WTC11 (cell line): ENCODE results near the gene KIF4B.

Experiments used
- ATF6 ChIP-seq: sonication (generic); formaldehyde crosslinking; IDR thresholded peaks from 2 replicates; pipeline ENCODE4 v1.8.1; 2023; ENCODE audit warnings: mild to moderate bottlenecking, missing genetic modification reagents
- CREM ChIP-seq: sonication (generic); formaldehyde crosslinking; IDR thresholded peaks from 2 replicates; pipeline ENCODE4 v1.8.1; 2022; ENCODE audit warnings: mild to moderate bottlenecking, missing genetic modification reagents, moderate library complexity
- ELF4 ChIP-seq: sonication (generic); formaldehyde crosslinking; IDR thresholded peaks from 2 replicates; pipeline ENCODE4 v1.8.1; 2022; ENCODE audit warnings: low read depth, mild to moderate bottlenecking, moderate library complexity, missing genetic modification reagents
- MXD4 ChIP-seq: fragments of 250-450 bp; sonication (Bioruptor Pico); IDR thresholded peaks from 2 replicates; pipeline ENCODE4 v1.8.0; 2021; ENCODE audit warnings: mild to moderate bottlenecking, moderate library complexity, borderline replicate concordance
- NFATC4 ChIP-seq: fragments of 250-450 bp; sonication (Bioruptor Pico); IDR thresholded peaks from 2 replicates; pipeline ENCODE4 v1.9.0; 2021; ENCODE audit warnings: mild to moderate bottlenecking
- ZNF121 ChIP-seq: sonication (generic); formaldehyde crosslinking; IDR thresholded peaks from 2 replicates; pipeline ENCODE4 v1.8.0; 2023; ENCODE audit warnings: missing genetic modification reagents
- ZNF317 ChIP-seq: sonication (generic); formaldehyde crosslinking; IDR thresholded peaks from 2 replicates; pipeline ENCODE4 v1.8.1; 2023; ENCODE audit warnings: low read depth, mild to moderate bottlenecking, moderate library complexity, missing genetic modification reagents, borderline replicate concordance
- TF ChIP-seq, protein P1 (sequence below): fragments of 200-600 bp; IDR thresholded peaks from 2 replicates; pipeline ENCODE4 v1.8.0; 2022; ENCODE audit warnings: antibody characterized with exemption
- TF ChIP-seq, protein P2 (sequence below): sonication (generic); formaldehyde crosslinking; IDR thresholded peaks from 2 replicates; pipeline ENCODE4 v1.8.1; 2023; ENCODE audit warnings: mild to moderate bottlenecking, missing genetic modification reagents
- TF ChIP-seq, protein P3 (sequence below): sonication (generic); formaldehyde crosslinking; IDR thresholded peaks from 2 replicates; pipeline ENCODE4 v1.8.1; 2022; ENCODE audit warnings: low read depth, missing genetic modification reagents, borderline replicate concordance
- TF ChIP-seq, protein P4 (sequence below): fragments of 250-450 bp; sonication (Bioruptor Pico); IDR thresholded peaks from 2 replicates; pipeline ENCODE4 v1.9.0; 2021; ENCODE audit warnings: moderate library complexity, mild to moderate bottlenecking, inconsistent platforms, borderline replicate concordance

DNA sequence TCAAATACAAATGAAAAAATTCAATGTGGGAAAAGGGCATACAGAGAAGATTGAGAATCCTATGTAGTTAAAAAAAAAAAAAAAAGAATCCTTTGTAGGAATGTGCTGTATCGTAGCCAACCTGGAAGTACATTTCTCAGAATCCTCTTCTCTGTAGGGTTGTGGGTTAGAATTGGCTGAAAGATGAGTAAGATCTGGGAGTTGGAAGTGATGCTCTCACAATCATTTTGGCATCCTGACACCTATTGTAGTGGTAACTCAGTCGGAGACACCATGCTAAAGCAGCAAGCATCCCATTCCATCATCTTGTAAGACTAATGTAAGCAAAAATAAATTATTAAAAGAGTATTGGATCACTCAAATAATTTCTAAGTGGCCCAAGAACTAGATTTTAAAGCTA, 42.1 kb upstream of the KIF4B start:
- TF ChIP-seq NFATC4 (CRISPR knock-in tag) (no peak), ATF6 (CRISPR knock-in tag) (no peak), ELF4 (CRISPR knock-in tag) (no peak), ZNF121 (no peak), CREM (CRISPR knock-in tag) (no peak), MXD4 (no peak), ZNF317 (CRISPR knock-in tag) (no peak)
- TF ChIP-seq, protein P1, sequence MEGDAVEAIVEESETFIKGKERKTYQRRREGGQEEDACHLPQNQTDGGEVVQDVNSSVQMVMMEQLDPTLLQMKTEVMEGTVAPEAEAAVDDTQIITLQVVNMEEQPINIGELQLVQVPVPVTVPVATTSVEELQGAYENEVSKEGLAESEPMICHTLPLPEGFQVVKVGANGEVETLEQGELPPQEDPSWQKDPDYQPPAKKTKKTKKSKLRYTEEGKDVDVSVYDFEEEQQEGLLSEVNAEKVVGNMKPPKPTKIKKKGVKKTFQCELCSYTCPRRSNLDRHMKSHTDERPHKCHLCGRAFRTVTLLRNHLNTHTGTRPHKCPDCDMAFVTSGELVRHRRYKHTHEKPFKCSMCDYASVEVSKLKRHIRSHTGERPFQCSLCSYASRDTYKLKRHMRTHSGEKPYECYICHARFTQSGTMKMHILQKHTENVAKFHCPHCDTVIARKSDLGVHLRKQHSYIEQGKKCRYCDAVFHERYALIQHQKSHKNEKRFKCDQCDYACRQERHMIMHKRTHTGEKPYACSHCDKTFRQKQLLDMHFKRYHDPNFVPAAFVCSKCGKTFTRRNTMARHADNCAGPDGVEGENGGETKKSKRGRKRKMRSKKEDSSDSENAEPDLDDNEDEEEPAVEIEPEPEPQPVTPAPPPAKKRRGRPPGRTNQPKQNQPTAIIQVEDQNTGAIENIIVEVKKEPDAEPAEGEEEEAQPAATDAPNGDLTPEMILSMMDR, result no peak
- TF ChIP-seq, protein P2, sequence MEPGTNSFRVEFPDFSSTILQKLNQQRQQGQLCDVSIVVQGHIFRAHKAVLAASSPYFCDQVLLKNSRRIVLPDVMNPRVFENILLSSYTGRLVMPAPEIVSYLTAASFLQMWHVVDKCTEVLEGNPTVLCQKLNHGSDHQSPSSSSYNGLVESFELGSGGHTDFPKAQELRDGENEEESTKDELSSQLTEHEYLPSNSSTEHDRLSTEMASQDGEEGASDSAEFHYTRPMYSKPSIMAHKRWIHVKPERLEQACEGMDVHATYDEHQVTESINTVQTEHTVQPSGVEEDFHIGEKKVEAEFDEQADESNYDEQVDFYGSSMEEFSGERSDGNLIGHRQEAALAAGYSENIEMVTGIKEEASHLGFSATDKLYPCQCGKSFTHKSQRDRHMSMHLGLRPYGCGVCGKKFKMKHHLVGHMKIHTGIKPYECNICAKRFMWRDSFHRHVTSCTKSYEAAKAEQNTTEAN, result no peak
- TF ChIP-seq, protein P3, sequence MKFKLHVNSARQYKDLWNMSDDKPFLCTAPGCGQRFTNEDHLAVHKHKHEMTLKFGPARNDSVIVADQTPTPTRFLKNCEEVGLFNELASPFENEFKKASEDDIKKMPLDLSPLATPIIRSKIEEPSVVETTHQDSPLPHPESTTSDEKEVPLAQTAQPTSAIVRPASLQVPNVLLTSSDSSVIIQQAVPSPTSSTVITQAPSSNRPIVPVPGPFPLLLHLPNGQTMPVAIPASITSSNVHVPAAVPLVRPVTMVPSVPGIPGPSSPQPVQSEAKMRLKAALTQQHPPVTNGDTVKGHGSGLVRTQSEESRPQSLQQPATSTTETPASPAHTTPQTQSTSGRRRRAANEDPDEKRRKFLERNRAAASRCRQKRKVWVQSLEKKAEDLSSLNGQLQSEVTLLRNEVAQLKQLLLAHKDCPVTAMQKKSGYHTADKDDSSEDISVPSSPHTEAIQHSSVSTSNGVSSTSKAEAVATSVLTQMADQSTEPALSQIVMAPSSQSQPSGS (CRISPR knock-in tag), result no peak
- TF ChIP-seq, protein P4, sequence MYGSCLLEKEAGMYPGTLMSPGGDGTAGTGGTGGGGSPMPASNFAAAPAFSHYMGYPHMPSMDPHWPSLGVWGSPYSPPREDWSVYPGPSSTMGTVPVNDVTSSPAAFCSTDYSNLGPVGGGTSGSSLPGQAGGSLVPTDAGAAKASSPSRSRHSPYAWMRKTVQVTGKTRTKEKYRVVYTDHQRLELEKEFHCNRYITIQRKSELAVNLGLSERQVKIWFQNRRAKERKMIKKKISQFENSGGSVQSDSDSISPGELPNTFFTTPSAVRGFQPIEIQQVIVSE (CRISPR knock-in tag), result no peak
